HG03354 (cell line): Measurements from ENCODE around the gene OR11L1.

Source experiments
- ATAC-seq: cut with Tn5 transposase; IDR thresholded peaks from one replicate; pipeline ENCODE4 v1.9.1; 2021; ENCODE audit warnings: mild to moderate bottlenecking; ENCODE audit not compliant: unreplicated experiment, poor library complexity, severe bottlenecking

The OR11L1 gene

GRCh38 chr1:247822060-247822459, 19.6 kb downstream of the OR11L1 start:
- ATAC-seq: no peak

GRCh38 chr1:247812637-247813036, 29.1 kb downstream of the OR11L1 start:
- no peak for ATAC-seq

DNA sequence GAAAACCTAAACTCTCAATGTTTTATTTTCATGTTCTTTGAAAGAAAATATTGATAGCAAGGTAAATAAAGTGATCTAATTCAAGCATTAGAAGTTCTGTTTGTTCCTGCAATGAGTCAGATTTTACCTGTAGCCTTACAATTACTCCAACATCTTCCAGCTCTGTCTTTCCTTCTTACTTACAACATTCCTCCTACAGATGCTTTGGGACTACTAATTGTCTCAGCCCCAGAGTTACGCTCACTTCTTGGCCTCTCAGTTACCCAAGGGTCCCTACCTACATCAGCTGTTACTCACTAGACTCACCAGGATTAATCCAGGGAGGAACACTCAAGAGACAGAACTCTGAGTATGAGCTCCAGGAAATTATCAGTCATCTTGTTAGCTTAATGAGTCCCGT, 44.2 kb downstream of the OR11L1 start:
- no peak for ATAC-seq
